Gastroesophageal sphincter (tissue), 4 donors: ENCODE results near the gene ENOX1. TPM values are rescaled to one million over a fixed set of nuclear protein-coding genes. Genes with fewer than 3 reads are reported as not detected.

Experiments
- ATAC-seq: fragments of 150-250 bp; one replicate; pipeline ENCODE4 v1.9.1; 2016; ENCODE audit warnings: mild to moderate bottlenecking, moderate library complexity
- H3K27ac ChIP-seq, 4 donors: fragments of 200-600 bp; sonication (generic) in 3 of 4; 1 replicate in 3 of 4; 2 replicates in 1 of 4; pipeline ENCODE4 v1.5.1; 2016 to 2019
- H3K27me3 ChIP-seq: fragments of 200-600 bp; sonication (generic); one replicate; pipeline ENCODE4 v1.5.1; 2019
- H3K36me3 ChIP-seq, 2 donors: fragments of 200-600 bp; sonication (generic); one replicate each; pipeline ENCODE4 v1.5.1; 2019; ENCODE audit warnings: control low read depth in 1 of 2
- H3K4me1 ChIP-seq, 3 donors: fragments of 200-600 bp; sonication (generic); 1 replicate in 2 of 3; 2 replicates in 1 of 3; pipeline ENCODE4 v1.5.1; 2016 to 2019; ENCODE audit warnings: control low read depth in 2 of 3
- H3K4me3 ChIP-seq, 2 donors: fragments of 200-600 bp; sonication (generic); one replicate each; pipeline ENCODE4 v1.5.1; 2019; ENCODE audit warnings: mild to moderate bottlenecking in 1 of 2, moderate library complexity in 1 of 2
- H3K9me3 ChIP-seq, 3 donors: fragments of 200-600 bp; sonication (generic); one replicate each; pipeline ENCODE4 v1.5.1; 2017 to 2019; ENCODE audit warnings: control low read depth in 2 of 3
- EP300 ChIP-seq: sonication (generic); formaldehyde crosslinking; IDR thresholded peaks from one replicate; pipeline ENCODE4 v1.6.1; 2017; ENCODE audit warnings: antibody characterized with exemption, mild to moderate bottlenecking
- POLR2A ChIP-seq, 2 donors: fragments of 450-650 bp; IDR thresholded peaks; one replicate each; pipeline ENCODE4 v1.6.1; 2017; ENCODE audit warnings: antibody characterized with exemption in 2 of 2, mild to moderate bottlenecking in 2 of 2, moderate library complexity in 1 of 2
- POLR2AphosphoS5 ChIP-seq: sonication (generic); formaldehyde crosslinking; IDR thresholded peaks from one replicate; pipeline ENCODE4 v1.6.1; 2017; ENCODE audit warnings: antibody characterized with exemption
- WGBS, 2 donors: methylation state at CpG; one replicate each; pipeline ENCODE4 v1.1.5; 2018; ENCODE audit warnings: low coverage in 1 of 2; 5-methylcytosine and 5-hydroxymethylcytosine counted together
- total RNA-seq, 4 donors: library from RNA; depleted of rRNA; stranded (reverse); fragments of >200 nt; gene quantifications; one replicate each; pipeline ENCODE4 v1.1.0, GENCODE V29; 2016
- TF ChIP-seq, protein P1 (sequence below), 4 experiments: fragments of 200-600 bp in 2 of 4; fragments of 450-650 bp in 2 of 4; sonication (generic) in 1 of 4; IDR thresholded peaks; one replicate each; pipeline ENCODE4 v1.5.1; 2017 to 2019; ENCODE audit warnings: antibody characterized with exemption in 4 of 4, mild to moderate bottlenecking in 2 of 4, moderate library complexity in 2 of 4

ENOX1 gene
- total RNA-seq, 4 donors from 2014 or later, result 1.8 to 11.6 (median 9.4) TPM

DNA sequence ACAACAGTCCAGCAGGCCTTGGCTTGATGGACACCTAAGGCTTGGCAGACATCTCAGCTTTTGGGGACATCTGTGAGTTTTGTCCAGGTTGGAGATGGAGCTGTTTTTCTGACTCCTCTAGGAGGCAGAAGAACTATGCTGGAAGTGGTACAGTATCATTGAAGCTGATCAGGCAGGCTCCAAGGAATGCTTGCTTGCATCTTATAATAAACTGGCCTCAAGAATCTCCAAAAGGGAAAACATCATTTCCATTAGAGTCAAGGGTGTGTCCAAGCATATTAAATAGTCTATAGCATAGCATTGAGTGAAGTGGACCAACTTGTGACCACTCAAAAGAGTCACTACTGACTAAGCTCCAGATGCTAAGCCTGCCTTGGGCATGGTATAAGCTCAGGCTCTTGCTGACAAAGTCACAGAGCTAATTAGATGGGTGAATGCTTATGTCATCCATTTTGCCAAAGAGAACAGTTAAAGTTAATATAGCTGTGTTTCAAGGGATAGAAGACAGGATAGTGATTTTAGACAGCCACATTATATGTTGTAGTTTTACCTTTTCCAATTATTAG lies 547.4 kb downstream of the ENOX1 start:
- TF ChIP-seq POLR2A (IDR thresholded peaks at IDR 0.05) (no peak), EP300 (no peak), POLR2AphosphoS5 (no peak)
- TF ChIP-seq, protein P1, sequence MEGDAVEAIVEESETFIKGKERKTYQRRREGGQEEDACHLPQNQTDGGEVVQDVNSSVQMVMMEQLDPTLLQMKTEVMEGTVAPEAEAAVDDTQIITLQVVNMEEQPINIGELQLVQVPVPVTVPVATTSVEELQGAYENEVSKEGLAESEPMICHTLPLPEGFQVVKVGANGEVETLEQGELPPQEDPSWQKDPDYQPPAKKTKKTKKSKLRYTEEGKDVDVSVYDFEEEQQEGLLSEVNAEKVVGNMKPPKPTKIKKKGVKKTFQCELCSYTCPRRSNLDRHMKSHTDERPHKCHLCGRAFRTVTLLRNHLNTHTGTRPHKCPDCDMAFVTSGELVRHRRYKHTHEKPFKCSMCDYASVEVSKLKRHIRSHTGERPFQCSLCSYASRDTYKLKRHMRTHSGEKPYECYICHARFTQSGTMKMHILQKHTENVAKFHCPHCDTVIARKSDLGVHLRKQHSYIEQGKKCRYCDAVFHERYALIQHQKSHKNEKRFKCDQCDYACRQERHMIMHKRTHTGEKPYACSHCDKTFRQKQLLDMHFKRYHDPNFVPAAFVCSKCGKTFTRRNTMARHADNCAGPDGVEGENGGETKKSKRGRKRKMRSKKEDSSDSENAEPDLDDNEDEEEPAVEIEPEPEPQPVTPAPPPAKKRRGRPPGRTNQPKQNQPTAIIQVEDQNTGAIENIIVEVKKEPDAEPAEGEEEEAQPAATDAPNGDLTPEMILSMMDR (IDR thresholded peaks at IDR 0.05), result no peak
- Histone ChIP-seq H3K9me3 (no peaks in the 10 kb centered on the region), H3K4me3 (no peak overlapping the region), H3K36me3 (peaks cover 0 to 9% of the 10 kb centered on the region in 2 donors), H3K27ac (no peak overlapping the region), H3K4me1 (no peaks in the 10 kb centered on the region), H3K27me3 (no peaks in the 10 kb centered on the region)
- ATAC-seq, result no peak

DNA sequence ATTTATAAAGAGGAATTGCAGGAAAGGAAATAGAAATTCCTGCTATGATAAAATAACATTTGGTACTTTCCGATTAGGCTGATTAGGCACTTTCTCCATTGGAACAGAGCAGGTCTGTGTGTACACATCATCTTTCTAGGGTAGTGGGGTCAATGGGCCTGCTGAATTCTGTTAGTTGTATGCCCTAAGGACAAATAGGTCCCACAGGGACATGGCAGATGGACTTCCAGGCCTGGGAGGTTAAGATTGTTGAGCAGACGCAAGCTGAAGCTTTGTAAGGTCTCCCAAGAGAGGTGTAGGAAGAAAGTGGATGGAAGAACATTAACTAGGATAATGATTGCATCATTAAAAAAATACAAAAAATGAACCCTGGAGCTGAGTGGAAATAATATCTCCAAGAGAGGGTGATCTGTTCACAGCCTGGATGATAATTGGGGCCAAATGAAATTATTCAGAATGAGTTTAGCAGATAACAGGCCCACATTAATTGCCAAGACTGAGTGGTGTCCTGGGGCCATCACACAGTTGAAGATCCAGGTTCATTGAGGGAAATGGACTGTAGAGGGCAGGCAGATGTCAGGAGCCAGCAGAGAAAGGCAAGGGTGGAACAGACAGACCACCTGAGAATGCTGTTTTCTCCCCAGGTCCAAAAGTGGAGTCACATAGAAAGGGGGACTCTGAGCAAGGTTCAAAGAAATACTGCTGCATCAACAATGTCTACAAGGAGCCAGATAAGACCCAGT lies 548.3 kb downstream of the ENOX1 start:
- Histone ChIP-seq H3K36me3 (peaks cover 0 to 9% of the 10 kb centered on the region in 2 donors), H3K27me3 (no peaks in the 10 kb centered on the region), H3K4me3 (no peak overlapping the region), H3K27ac (no peak overlapping the region), H3K9me3 (no peaks in the 10 kb centered on the region), H3K4me1 (no peaks in the 10 kb centered on the region)
- TF ChIP-seq, protein P1 (IDR thresholded peaks at IDR 0.05), result no peak
- TF ChIP-seq POLR2A (IDR thresholded peaks at IDR 0.05) (no peak), EP300 (no peak), POLR2AphosphoS5 (no peak)
- 76 to 86% methylated on average over 2 of the region's 2 CpGs for WGBS, 2 donors
- ATAC-seq, result no peak

DNA sequence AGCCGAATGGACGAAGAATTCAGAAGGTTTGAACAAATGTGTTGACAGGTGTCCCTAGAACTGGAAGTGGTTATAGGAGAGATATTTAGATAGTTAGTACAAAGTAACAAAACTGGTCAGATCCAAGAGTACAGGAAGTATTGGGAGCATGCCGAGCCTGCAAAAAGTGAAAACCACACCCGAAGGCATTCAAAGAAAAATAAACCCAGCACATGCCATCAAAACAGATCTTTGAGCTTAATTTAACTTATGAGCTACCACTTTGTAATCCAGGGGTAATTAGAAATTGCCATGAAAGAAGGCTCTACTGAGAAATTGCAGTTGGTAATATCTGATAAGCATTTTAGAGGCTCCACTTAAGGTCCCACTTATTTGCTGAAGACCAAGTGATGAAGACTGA lies 549.2 kb downstream of the ENOX1 start:
- Histone ChIP-seq H3K36me3 (peaks cover 0 to 9% of the 10 kb centered on the region in 2 donors), H3K9me3 (no peaks in the 10 kb centered on the region), H3K27me3 (no peaks in the 10 kb centered on the region), H3K27ac (no peak overlapping the region), H3K4me3 (no peak overlapping the region), H3K4me1 (no peaks in the 10 kb centered on the region)
- WGBS, 2 donors, result 75 to 82% methylated on average over 1 to 4 of the region's 4 CpGs
- TF ChIP-seq EP300 (no peak), POLR2AphosphoS5 (no peak), POLR2A (IDR thresholded peaks at IDR 0.05) (no peak)
- TF ChIP-seq, protein P1 (IDR thresholded peaks at IDR 0.05), result no peak
- no peak for ATAC-seq

DNA sequence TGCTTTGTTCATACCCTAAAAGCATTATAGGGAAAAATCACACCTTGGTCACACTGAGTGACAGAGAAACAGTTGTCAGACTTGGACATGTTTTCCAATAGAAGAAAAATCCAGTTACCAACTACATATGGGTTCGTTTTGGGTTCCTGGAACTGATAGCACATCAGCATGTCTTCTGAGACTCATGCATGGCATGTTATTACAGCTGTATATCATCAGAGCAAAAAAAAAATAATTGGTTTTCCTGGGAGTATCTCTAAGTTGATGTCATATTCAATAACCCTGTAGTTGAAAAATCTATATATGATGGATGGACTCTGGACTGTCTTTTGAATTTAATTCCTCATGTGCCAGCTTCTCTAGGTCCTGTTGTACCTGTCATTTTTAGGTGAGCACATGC lies 551.7 kb downstream of the ENOX1 start:
- ATAC-seq, result no peak
- Histone ChIP-seq H3K36me3 (peaks cover 0 to 9% of the 10 kb centered on the region in 2 donors), H3K27me3 (no peaks in the 10 kb centered on the region), H3K4me3 (no peak overlapping the region), H3K9me3 (no peaks in the 10 kb centered on the region), H3K4me1 (no peaks in the 10 kb centered on the region), H3K27ac (no peak overlapping the region)
- 67 to 100% methylated on average over 1 of the region's 1 CpG for WGBS, 2 donors
- TF ChIP-seq, protein P1 (IDR thresholded peaks at IDR 0.05), result no peak
- TF ChIP-seq POLR2AphosphoS5, result no peak
- no peak for TF ChIP-seq POLR2A (IDR thresholded peaks at IDR 0.05)
- TF ChIP-seq EP300, result no peak

DNA sequence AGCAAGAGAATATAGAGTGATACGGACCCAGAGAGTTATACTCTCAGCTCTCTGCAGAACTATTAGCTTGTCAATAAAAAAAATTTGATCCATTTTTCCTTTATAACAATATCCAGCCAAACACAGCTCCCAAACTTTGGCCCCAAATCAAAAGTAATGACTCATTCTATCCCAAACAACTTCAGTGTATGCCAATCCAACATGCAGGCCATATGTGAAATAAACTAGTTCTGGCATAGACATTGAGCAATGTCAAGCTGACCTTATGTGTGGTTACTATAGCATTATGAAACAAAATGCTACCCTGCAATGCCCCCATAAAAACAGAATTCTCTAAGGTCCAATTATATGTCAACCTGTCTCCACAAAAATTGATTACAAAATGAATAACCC lies 553.9 kb downstream of the ENOX1 start:
- H3K27me3 ChIP-seq, result no peaks in the 10 kb centered on the region
- TF ChIP-seq POLR2A (IDR thresholded peaks at IDR 0.05), result no peak
- TF ChIP-seq, protein P1 (IDR thresholded peaks at IDR 0.05), result no peak
- TF ChIP-seq POLR2AphosphoS5, result no peak
- no peak for TF ChIP-seq EP300
- H3K4me3 ChIP-seq, result no peak overlapping the region
- no peak for ATAC-seq
- WGBS, 2 donors, result 77 to 91% methylated on average over 1 of the region's 1 CpG
- H3K4me1 ChIP-seq, result no peaks in the 10 kb centered on the region
- no peaks in the 10 kb centered on the region for H3K9me3 ChIP-seq
- no peak overlapping the region for H3K27ac ChIP-seq
- peaks cover 0 to 9% of the 10 kb centered on the region in 2 donors for H3K36me3 ChIP-seq
